Cardiac septum (tissue), 1 donor: ENCODE data around the gene SYTL5. TPM values are rescaled to one million over a fixed set of nuclear protein-coding genes. Genes with fewer than 3 reads are reported as not detected.

Experiments
- microRNA-seq: library from miRNA; unstranded; fragments of <30 nt; microRNA quantifications from one replicate; pipeline ENCODE4 v1.2.0, GENCODE V29; 2020
- total RNA-seq: library from RNA; stranded (reverse); fragmentation: NEBNext Ultra II Directional; extraction: Animal tissue kit (Norgen Biotek cat#: 25700); gene quantifications from one replicate; pipeline ENCODE4 v1.2.1, GENCODE V29; 2021
- donor health status: DM: no; HTN: no; CAD: no.

SYTL5 gene
- total RNA-seq, 1 donor from 2014 or later = 4.5 TPM

Small RNA genes within 50 kb of the gene (microRNA-seq; reads per million reads assigned to microRNA genes)
- not detected for gene MIR548AJ2

Other genes starting within 250 kb of the SYTL5 start
- 9.8 TPM for gene CYBB, start 226.5 kb upstream of the SYTL5 start, total RNA-seq
- 37.6 TPM for gene DYNLT3, start 159.0 kb upstream of the SYTL5 start, total RNA-seq
- 57.3 TPM for gene SRPX, start 214.3 kb downstream of the SYTL5 start, total RNA-seq